ENCODE measurements around the gene SPTBN1. TPM values are rescaled to one million over a fixed set of nuclear protein-coding genes. Genes with fewer than 3 reads are reported as not detected.

Gene SPTBN1
- total and polyA plus RNA-seq, 8 donors: 28.7 to 475 (median 193) TPM

DNA sequence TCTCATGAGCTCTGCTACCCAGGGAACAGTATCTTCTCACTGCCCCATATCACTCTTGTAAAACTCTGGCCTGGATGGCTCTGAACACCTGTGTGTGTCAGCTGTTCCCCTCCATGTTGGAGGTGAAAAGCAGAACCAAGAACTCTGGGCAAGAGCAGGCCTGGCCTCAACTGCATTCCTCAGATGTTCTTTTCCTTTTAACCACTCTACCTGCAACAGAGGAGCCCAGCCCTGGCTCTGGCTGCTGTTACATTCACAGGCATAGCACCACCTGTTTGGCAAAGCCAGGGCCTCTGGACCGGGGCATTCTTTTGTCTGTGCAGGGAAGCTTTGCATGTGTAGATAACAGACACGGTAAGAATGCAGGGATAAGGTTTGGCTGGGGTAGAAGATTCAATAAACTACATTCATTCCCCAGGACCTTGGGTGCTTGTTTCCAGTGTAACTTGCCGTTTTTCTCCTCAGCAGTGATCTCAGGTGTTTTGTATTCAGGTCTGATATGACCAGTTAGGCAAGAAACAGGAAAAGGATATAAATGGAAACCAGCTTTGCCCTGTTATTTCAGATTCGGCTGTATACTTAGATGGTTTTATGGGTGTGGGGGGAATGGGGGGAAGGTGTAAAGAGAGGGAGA lies 95.1 kb downstream of the SPTBN1 start:
- H3K4me3 ChIP-seq: no peak overlapping the region
- H3K4me1 ChIP-seq: peaks cover 25 to 72% (median 51%) of the 10 kb centered on the region in 4 donors
- DNase-seq: peak; percentile 21 to 72
- no peaks in the 10 kb centered on the region for H3K9me3 ChIP-seq
- peak overlapping the region; percentile 18 to 65 (median 55) for H3K27ac ChIP-seq
- intact Hi-C loops (cut with DNase I; ENCODE audit: low total_unique reads): no loop called here
- no peak for TF ChIP-seq POLR2A (IDR thresholded peaks at IDR 0.05)
- TF ChIP-seq POLR2AphosphoS5 (IDR thresholded peaks at IDR 0.05): no peak
- TF ChIP-seq, protein P1, sequence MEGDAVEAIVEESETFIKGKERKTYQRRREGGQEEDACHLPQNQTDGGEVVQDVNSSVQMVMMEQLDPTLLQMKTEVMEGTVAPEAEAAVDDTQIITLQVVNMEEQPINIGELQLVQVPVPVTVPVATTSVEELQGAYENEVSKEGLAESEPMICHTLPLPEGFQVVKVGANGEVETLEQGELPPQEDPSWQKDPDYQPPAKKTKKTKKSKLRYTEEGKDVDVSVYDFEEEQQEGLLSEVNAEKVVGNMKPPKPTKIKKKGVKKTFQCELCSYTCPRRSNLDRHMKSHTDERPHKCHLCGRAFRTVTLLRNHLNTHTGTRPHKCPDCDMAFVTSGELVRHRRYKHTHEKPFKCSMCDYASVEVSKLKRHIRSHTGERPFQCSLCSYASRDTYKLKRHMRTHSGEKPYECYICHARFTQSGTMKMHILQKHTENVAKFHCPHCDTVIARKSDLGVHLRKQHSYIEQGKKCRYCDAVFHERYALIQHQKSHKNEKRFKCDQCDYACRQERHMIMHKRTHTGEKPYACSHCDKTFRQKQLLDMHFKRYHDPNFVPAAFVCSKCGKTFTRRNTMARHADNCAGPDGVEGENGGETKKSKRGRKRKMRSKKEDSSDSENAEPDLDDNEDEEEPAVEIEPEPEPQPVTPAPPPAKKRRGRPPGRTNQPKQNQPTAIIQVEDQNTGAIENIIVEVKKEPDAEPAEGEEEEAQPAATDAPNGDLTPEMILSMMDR (IDR thresholded peaks at IDR 0.05): no peak
- TF ChIP-seq EP300 (IDR thresholded peaks at IDR 0.05): no peak
- H3K27me3 ChIP-seq: no peaks in the 10 kb centered on the region
- WGBS, 5 donors: 21 to 38% (median 28%) methylated on average over 4 of the region's 4 CpGs
- H3K36me3 ChIP-seq: no peaks in the 10 kb centered on the region

DNA sequence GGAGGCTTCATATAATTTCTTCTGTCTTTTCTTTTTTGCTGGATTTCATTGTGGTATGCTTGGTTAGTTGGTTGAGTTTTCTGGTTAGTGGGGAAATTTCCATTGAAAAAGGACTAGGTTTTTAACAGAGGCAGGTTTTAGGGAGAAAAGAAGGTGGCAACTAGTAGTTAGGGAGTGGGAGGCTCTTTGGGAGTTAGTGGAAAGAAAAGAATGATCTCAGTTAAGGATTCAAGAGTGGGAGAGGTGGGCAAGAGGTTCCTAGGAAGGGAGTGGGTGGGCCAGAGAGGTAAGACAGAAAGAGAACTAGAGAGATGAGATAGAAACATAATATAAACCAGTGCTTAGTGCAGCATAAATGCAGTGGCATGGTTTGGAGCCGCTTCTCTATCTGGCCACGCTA lies 96.9 kb downstream of the SPTBN1 start:
- H3K9me3 ChIP-seq: no peaks in the 10 kb centered on the region
- no peak for TF ChIP-seq POLR2AphosphoS5 (IDR thresholded peaks at IDR 0.05)
- TF ChIP-seq POLR2A (IDR thresholded peaks at IDR 0.05): no peak
- no peak for TF ChIP-seq EP300 (IDR thresholded peaks at IDR 0.05)
- TF ChIP-seq, protein P1 (IDR thresholded peaks at IDR 0.05): no peak
- H3K27ac ChIP-seq: no peak overlapping the region
- H3K4me1 ChIP-seq: peaks cover 37 to 78% (median 61%) of the 10 kb centered on the region in 4 donors
- no peaks in the 10 kb centered on the region for H3K27me3 ChIP-seq
- DNase-seq: no peak
- intact Hi-C loops (cut with DNase I; ENCODE audit: low total_unique reads): no loop called here
- no peak overlapping the region for H3K4me3 ChIP-seq
- H3K36me3 ChIP-seq: no peaks in the 10 kb centered on the region
- WGBS, 5 donors: 75 to 94% (median 90%) methylated on average over 2 of the region's 2 CpGs

DNA sequence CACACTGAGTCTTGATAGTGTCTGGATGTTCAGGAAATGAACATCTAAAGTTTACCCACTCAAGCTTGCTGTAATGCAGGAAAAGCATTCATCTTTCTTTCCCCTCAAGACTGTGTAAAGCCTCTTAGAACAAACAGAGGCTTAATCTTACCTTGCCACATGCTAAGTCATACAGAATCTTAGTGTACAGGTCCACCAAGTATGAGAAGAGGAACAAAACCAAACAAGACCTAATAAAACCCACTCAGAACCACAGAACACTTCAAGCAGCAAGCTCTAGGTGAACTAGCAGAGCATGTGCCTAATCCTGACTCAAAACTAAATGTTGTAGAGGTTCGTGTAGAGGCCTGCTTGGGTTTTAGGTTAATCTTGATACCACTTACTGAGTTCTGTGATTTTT lies 97.6 kb downstream of the SPTBN1 start:
- H3K36me3 ChIP-seq: no peaks in the 10 kb centered on the region
- WGBS, 5 donors: 86 to 94% (median 91%) methylated on average over 1 of the region's 1 CpG
- no peak overlapping the region for H3K27ac ChIP-seq
- H3K4me3 ChIP-seq: no peak overlapping the region
- TF ChIP-seq POLR2A (IDR thresholded peaks at IDR 0.05) (no peak), POLR2AphosphoS5 (IDR thresholded peaks at IDR 0.05) (no peak), EP300 (IDR thresholded peaks at IDR 0.05) (no peak)
- TF ChIP-seq, protein P1 (IDR thresholded peaks at IDR 0.05): no peak
- H3K27me3 ChIP-seq: no peaks in the 10 kb centered on the region
- peaks cover 42 to 77% (median 60%) of the 10 kb centered on the region in 4 donors for H3K4me1 ChIP-seq
- H3K9me3 ChIP-seq: no peaks in the 10 kb centered on the region
- no peak for DNase-seq
- intact Hi-C loops (cut with DNase I; ENCODE audit: low total_unique reads): no loop called here

DNA sequence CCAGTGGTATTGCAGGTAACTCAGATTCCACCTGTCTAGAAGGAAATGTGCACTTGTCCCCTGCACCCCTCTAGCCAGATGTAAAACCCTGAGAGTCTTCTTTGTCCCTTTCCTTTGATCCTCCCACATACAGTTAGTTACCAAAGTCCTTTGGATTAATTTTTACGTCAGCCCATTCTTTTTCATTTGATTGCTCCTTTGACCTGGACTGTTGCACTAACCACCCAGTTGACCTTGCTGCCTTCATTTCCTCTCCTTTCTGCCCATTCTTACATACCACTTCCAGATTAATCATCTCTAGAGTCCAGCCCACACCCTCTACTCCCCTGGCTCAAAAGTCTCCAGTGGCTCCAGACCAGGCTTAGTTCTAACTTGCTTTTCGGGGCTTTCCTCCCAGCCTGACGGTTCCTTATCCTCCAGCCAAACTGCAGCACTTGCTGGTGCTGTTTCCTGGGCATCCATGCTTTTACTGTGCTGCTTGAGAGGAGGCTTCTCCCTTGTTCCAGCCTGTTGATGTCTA lies 99.3 kb downstream of the SPTBN1 start:
- WGBS, 5 donors: 46 to 58% (median 52%) methylated on average over 3 of the region's 3 CpGs
- TF ChIP-seq POLR2AphosphoS5 (IDR thresholded peaks at IDR 0.05) (no peak), POLR2A (IDR thresholded peaks at IDR 0.05) (no peak), EP300 (IDR thresholded peaks at IDR 0.05) (no peak)
- TF ChIP-seq, protein P1 (IDR thresholded peaks at IDR 0.05): no peak
- no peaks in the 10 kb centered on the region for H3K36me3 ChIP-seq
- DNase-seq: no peak
- H3K27me3 ChIP-seq: no peaks in the 10 kb centered on the region
- intact Hi-C loops (cut with DNase I; ENCODE audit: low total_unique reads): no loop called here
- H3K4me3 ChIP-seq: no peak overlapping the region
- H3K27ac ChIP-seq: peak overlapping the region in 4 of 5 donors; percentile 7 to 96 (median 93)
- H3K9me3 ChIP-seq: no peaks in the 10 kb centered on the region
- peaks cover 35 to 72% (median 58%) of the 10 kb centered on the region in 4 donors for H3K4me1 ChIP-seq

All from stomach (tissue), 9 donors.